Osteoblast (primary cell): Measurements from ENCODE around the gene C19orf18. TPM values are rescaled to one million over a fixed set of nuclear protein-coding genes. Genes with fewer than 3 reads are reported as not detected.

ENCODE experiments used
- DNase-seq: peaks from one replicate; pipeline ENCODE4 v3.0.0; 2011; ENCODE audit warnings: low spot score, mixed read lengths; ENCODE audit not compliant: insufficient read length; ENCODE audit errors: missing footprints
- H2AFZ ChIP-seq: 2 replicates; pipeline ENCODE4 v1.6.0; 2011; ENCODE audit warnings: mild to moderate bottlenecking, low read length
- H3K27ac ChIP-seq: 2 replicates; pipeline ENCODE4 v1.5.1; 2011; ENCODE audit warnings: mild to moderate bottlenecking, low read depth, low read length, moderate library complexity
- H3K27me3 ChIP-seq: 2 replicates; pipeline ENCODE4 v1.6.0; 2012; ENCODE audit warnings: mild to moderate bottlenecking, control low read depth, inconsistent platforms, low read length, moderate library complexity; ENCODE audit not compliant: insufficient read depth
- H3K36me3 ChIP-seq: 2 replicates; pipeline ENCODE4 v1.5.1; 2011; ENCODE audit warnings: mild to moderate bottlenecking, low read length, control low read depth, moderate library complexity; ENCODE audit not compliant: insufficient read depth
- H3K4me1 ChIP-seq: 2 replicates; pipeline ENCODE4 v1.5.1; 2011; ENCODE audit warnings: mild to moderate bottlenecking, low read length, control low read depth, moderate library complexity; ENCODE audit not compliant: insufficient read depth
- H3K4me2 ChIP-seq: 2 replicates; pipeline ENCODE4 v1.6.0; 2011; ENCODE audit warnings: mild to moderate bottlenecking, low read length; ENCODE audit not compliant: insufficient read depth
- H3K4me3 ChIP-seq: fragments of 200-600 bp; sonication (generic); 3 replicates; pipeline ENCODE4 v1.5.1; 2012; ENCODE audit warnings: mild to moderate bottlenecking, low read length, inconsistent platforms; ENCODE audit not compliant: insufficient read depth
- H3K79me2 ChIP-seq: 2 replicates; pipeline ENCODE4 v1.6.0; 2012; ENCODE audit warnings: mild to moderate bottlenecking, low read length, control low read depth, inconsistent platforms; ENCODE audit not compliant: insufficient read depth
- H3K9me3 ChIP-seq: 2 replicates; pipeline ENCODE4 v1.5.1; 2011; ENCODE audit warnings: low read depth, low read length, control low read depth
- H4K20me1 ChIP-seq: 2 replicates; pipeline ENCODE4 v1.6.0; 2012; ENCODE audit warnings: mild to moderate bottlenecking, low read length, control low read depth; ENCODE audit not compliant: insufficient read depth
- CTCF ChIP-seq: IDR thresholded peaks from 2 replicates; pipeline ENCODE4 v1.5.1; 2011; ENCODE audit warnings: mild to moderate bottlenecking, low read depth, low read length, moderate library complexity; ENCODE audit errors: extremely low read depth
- total RNA-seq: library from RNA; depleted of rRNA; stranded (reverse); fragments of >200 nt; gene quantifications from 2 replicates; pipeline ENCODE4 v1.2.3, GENCODE V29; 2012

Gene C19orf18
- total RNA-seq, 1 donor, result 0.36 TPM

GRCh38 chr19:58007285-58007684, 33.0 kb upstream of the C19orf18 start:
- peaks cover 24% of the 10 kb centered on the region for H3K36me3 ChIP-seq
- peaks cover 13% of the 10 kb centered on the region for H3K79me2 ChIP-seq
- peaks cover 4% of the 10 kb centered on the region for H3K4me1 ChIP-seq
- no peak for TF ChIP-seq CTCF
- no peaks in the 10 kb centered on the region for H4K20me1 ChIP-seq
- no peak overlapping the region for H3K27ac ChIP-seq
- no peak overlapping the region for H2AFZ ChIP-seq
- no peak overlapping the region for H3K4me2 ChIP-seq
- no peak for DNase-seq
- no peak overlapping the region for H3K4me3 ChIP-seq
- H3K27me3 ChIP-seq, result no peaks in the 10 kb centered on the region
- peaks cover 3% of the 10 kb centered on the region for H3K9me3 ChIP-seq

GRCh38 chr19:58003174-58003828, 29.0 kb upstream of the C19orf18 start:
- peak overlapping the region; percentile 42 for H3K27ac ChIP-seq
- peak; percentile 67 for DNase-seq
- H2AFZ ChIP-seq, result peak overlapping the region; percentile 99
- H3K4me2 ChIP-seq, result peak overlapping the region; percentile 98
- H3K27me3 ChIP-seq, result no peaks in the 10 kb centered on the region
- peaks cover 7% of the 10 kb centered on the region for H3K4me1 ChIP-seq
- peaks cover 39% of the 10 kb centered on the region for H3K79me2 ChIP-seq
- no peak for TF ChIP-seq CTCF
- peaks cover 47% of the 10 kb centered on the region for H3K36me3 ChIP-seq
- H4K20me1 ChIP-seq, result no peaks in the 10 kb centered on the region
- peaks cover 3% of the 10 kb centered on the region for H3K9me3 ChIP-seq
- peak overlapping the region; percentile 88 for H3K4me3 ChIP-seq

GRCh38 chr19:58002384-58003173, 28.2 kb upstream of the C19orf18 start, which contains the start of gene ZNF606:
Gene ZNF606, minus strand, starts transcription at chr19:58002820. Its CDS starts 1,501 bp downstream, at chr19:58001319.
- Histone ChIP-seq H3K9me3 (peaks cover 3% of the 10 kb centered on the region), H3K4me2 (peak within 1 kb of the TSS; percentile 98), H3K79me2 (peaks cover 39% of the 10 kb centered on the region), H3K4me1 (peaks cover 7% of the 10 kb centered on the region), H2AFZ (peak within 1 kb of the TSS; percentile 99), H3K27me3 (no peaks in the 10 kb centered on the region), H4K20me1 (no peaks in the 10 kb centered on the region), H3K36me3 (peaks cover 54% of the 10 kb centered on the region), H3K4me3 (peak within 1 kb of the TSS; percentile 88), H3K27ac (peak within 1 kb of the TSS; percentile 85)
- DNase-seq, result peak; percentile 99
- no peak for TF ChIP-seq CTCF

- Histone ChIP-seq H3K4me3 (peak overlapping the region; percentile 88), H3K9me3 (peaks cover 3% of the 10 kb centered on the region), H3K27me3 (no peaks in the 10 kb centered on the region), H3K4me1 (peaks cover 7% of the 10 kb centered on the region), H2AFZ (peak overlapping the region; percentile 99), H3K79me2 (peaks cover 39% of the 10 kb centered on the region), H3K4me2 (peak overlapping the region; percentile 98), H4K20me1 (no peaks in the 10 kb centered on the region), H3K36me3 (peaks cover 60% of the 10 kb centered on the region), H3K27ac (peak overlapping the region; percentile 85)
- no peak for TF ChIP-seq CTCF
- DNase-seq, result peak; percentile 74
Measured at GRCh38 chr19:58001895-58002369, 27.6 kb upstream of the C19orf18 start.
